HG03039 (cell line): ENCODE results near the gene BDH1.
"Not testable (repeated sequence)": the region's sequence is repeated elsewhere in the genome, so short reads cannot be mapped to it uniquely, and the experiment has no call there.

Source experiments
- ATAC-seq: cut with Tn5 transposase; IDR thresholded peaks from one replicate; pipeline ENCODE4 v1.9.1; 2021; ENCODE audit warnings: mild to moderate bottlenecking, moderate library complexity; ENCODE audit not compliant: unreplicated experiment

The BDH1 gene

GRCh38 chr3:197490098-197491058, 65.4 kb downstream of the BDH1 start:
- no peak for ATAC-seq

- ATAC-seq = no peak
These were observed 67.8 kb downstream of the BDH1 start for GRCh38 chr3:197487911-197488391.

- ATAC-seq = no peak
These were observed 68.9 kb downstream of the BDH1 start for GRCh38 chr3:197486861-197487260.

- no peak for ATAC-seq
These were observed 70.6 kb downstream of the BDH1 start for GRCh38 chr3:197485143-197485542.

- no peak for ATAC-seq
These were observed 71.4 kb downstream of the BDH1 start for GRCh38 chr3:197484204-197484901.

GRCh38 chr3:197482001-197482400, 73.8 kb downstream of the BDH1 start:
- ATAC-seq = no peak

- ATAC-seq = no peak
These were observed 75.4 kb downstream of the BDH1 start for GRCh38 chr3:197480320-197480719.

GRCh38 chr3:197478746-197479668, 76.8 kb downstream of the BDH1 start:
- no peak for ATAC-seq

- not testable (repeated sequence) for ATAC-seq
These were observed 78.0 kb downstream of the BDH1 start for GRCh38 chr3:197477816-197478215.

- no peak for ATAC-seq
These were observed 79.7 kb downstream of the BDH1 start for GRCh38 chr3:197475997-197476525.

GRCh38 chr3:197475514-197475913, 80.3 kb downstream of the BDH1 start:
- ATAC-seq = no peak

- ATAC-seq = no peak
These were observed 83.6 kb downstream of the BDH1 start for GRCh38 chr3:197472151-197472550.

GRCh38 chr3:197471221-197472010, 84.4 kb downstream of the BDH1 start:
- no peak for ATAC-seq

GRCh38 chr3:197468866-197469382, 86.8 kb downstream of the BDH1 start:
- ATAC-seq = no peak

GRCh38 chr3:197468167-197468566, 87.6 kb downstream of the BDH1 start:
- ATAC-seq = no peak

- ATAC-seq = no peak
These were observed 89.0 kb downstream of the BDH1 start for GRCh38 chr3:197466586-197467399.

GRCh38 chr3:197465996-197466549, 89.7 kb downstream of the BDH1 start:
- ATAC-seq = no peak
